CD4-positive, alpha-beta T cell treated with Interleukin-2 at 100 ng/mL for 4 hours (primary cell): Measurements from ENCODE around the gene ZNF816.
"Not testable (repeated sequence)": the region's sequence is repeated elsewhere in the genome, so short reads cannot be mapped to it uniquely, and the experiment has no call there.

Experiments
- DNase-seq: peaks from one replicate; pipeline ENCODE4 v3.0.0-alpha.2; 2020; ENCODE audit warnings: low spot score

The ZNF816 gene

DNA sequence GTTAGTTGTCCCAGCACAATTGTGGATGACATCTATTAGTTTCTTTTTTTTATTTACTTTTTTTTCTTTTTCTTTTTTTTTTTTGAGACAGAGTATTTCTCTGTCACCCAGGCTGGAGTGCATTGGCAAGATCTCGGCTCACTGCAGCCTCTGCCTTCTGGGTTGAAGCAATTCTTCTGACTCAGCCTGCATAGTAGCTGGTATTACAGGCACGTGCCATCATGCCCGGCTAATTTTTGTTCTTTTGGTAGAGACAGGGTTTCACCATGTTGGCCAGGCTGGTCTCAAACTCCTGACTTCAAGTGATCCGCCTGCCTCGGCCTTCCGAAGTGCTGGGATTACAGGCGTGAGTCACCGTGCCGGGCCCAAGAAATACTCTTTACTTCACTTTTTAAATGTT, 38.0 kb downstream of the ZNF816 start:
- DNase-seq, result not testable (repeated sequence)

DNA sequence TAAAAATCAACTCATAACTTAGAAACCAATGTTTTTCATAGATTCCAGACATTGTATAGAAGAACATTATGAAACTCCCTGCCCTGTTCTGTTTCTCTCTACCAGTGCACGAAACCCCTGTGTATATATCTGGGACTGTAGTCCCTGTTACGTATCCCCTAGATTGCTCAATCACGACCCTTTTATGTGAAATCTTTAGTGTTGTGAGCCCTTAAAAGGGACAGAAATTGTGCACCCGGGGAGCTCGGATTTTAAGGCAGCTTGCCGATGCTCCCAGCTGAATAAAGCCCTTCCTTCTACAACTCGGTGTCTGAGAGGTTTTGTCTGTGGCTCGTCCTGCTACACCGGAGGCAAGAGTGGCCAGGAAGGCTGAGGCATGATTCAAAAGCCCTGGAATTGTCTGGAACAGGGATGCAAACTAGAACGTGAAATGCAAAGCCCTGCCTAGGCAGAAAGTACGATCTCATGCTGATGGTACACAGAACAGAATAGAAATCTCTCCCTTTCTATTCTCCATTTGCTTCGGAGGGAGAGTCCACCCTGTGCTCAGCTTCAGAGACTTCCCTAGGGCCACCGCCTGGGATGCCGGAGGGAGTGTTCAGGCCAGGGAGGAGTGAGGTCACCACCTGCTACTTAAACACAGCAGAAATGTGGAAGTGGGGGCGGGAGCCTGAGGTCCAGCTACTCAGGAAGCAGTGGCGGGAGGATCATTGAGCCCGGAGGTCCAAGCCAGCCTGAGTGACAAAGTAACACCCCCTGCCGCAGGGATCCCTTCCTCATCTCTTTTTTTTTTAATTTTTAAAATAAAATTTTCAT, 38.7 kb downstream of the ZNF816 start:
- DNase-seq, result no peak

DNA sequence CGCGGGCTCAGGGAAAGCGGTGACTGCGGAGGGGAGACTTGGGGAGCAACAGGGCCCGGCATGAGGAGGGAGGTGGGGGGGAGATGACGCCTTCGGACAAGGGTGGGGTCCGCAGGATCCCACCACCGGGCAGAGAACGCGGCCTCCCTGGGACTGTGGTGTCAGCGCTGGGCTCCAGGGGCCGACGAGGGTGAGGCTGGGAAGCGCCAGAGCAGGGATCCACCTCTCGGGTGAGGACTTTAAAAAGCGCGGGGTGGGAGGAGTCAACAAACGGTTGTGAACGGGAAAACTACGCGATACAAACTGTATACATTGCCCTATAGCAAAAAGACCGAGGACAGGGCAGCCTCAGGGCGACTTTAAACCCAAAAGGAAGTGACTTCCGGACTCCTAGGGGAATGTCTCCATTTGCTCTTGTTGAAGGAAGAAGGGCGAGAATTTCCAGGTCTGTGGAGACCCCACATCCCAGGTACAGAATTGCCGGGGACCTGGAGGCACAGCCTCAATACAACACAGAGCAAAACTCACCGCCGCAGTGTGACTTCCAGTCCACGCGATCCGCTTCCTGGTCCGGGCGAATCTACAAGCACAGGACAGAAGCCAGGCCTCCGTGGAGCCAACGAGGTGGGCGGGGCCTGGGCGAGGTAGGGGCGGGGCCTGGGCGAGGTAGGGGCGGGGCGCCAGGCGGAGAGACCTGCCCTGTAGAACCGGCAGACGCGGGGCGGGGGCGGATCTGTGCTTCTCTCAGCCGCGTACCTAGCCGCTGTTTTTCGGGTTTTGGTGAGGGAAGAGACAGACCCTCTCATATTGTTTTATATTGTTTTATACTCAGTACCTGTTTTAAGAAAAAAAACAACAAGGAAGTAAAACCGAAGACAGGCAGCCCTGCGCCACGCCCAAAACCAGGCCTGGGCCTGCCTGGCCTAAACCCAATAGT, 39.6 kb downstream of the ZNF816 start, which contains the start of gene ZNF888:
ZNF888 (minus strand) TSS at position 588 of the 937 bp plus-strand sequence. CDS start 5,555 bp downstream, outside the sequence.
- peak; percentile 89 for DNase-seq

DNA sequence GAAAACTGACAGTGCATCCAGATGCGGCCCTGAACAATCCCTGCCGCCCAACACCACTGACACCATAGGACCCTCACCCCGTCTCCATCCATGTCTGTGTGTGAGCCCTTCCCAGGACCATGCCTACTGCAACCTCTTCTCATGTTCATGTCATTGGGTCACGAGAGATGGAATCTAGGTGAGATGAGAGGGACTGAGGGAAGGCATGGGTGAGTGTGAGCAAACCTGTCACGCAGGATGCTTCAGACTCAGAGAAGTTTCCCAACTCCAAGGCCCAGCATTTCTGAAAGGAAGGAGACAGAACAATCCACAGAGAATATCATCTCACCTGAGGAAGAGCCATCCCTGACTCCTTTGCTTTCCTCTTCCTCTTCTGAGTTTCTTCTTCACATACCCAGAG, 45.1 kb downstream of the ZNF816 start:
- no peak for DNase-seq

DNA sequence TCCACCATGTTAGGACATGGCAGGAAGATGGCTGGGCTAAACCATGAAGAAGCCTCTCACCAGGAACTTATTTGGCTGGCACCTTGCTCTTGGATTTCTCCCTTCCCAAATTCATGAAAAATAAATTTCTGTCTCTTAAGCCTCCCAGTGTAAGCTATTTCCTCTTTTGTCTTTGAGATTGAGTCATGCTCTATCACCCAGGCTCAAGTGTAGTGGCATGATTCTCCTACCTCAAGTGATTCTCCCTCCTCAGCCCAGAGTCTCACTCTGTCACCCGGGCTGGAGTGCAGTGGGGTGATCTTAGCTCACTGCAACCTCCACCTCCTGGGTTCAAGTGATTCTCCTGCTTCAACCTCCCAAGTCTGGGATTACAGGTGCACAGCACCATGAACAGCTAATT, 52.0 kb downstream of the ZNF816 start:
- no peak for DNase-seq

DNA sequence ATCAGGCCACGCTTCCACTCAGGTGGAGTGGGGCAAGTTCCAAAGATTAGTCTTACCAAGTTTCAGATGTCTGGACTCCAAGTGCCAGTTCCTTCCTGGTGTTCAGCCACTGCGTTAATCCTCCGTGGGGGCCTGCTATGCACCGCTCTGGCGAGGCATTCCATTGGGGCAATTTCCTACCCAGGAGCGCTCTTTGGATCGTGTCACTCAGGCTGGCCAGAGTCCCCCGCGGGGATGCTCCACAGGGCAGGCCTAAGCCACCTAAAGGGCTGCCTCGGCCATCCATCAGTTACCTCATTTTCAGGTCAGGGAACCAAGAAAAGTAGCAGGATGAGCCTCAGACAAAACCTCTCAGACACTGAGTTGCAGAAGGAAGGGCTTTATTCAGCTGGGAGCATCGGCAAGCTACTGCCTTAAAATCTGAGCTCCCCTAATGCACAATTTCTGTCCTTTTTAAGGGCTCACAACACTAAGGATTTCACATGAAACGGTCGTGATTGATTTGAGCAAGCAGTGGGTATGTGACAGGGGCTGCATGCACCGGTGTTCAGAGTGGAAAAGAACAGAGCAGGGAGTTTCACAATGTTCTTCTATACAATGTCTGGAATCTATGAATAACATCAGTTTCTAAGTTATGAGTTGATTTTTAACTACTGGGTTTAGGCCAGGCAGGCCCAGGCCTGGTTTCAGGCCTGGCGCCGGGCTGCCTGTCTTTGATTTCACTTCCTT, 58.5 kb downstream of the ZNF816 start:
- not testable (repeated sequence) for DNase-seq

DNA sequence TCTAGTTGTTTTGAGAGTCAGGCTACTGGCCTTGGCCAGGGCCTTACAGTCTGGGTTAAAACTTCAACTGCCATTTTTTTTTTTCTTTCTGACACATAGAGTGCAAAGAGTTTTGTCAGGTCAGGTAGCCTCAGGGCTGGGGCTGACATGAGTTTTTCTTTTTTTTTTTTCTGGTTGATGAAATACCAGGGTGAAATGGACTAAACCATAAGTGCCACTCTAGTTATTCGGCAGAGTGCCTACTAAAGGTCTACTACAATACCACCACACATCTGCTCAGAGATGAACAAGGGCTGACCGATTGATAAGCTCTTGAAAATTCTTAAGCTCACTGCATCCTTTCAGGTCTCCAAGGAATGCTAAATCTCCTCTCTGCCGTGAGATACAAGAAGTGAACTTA, 60.8 kb downstream of the ZNF816 start:
- no peak for DNase-seq
